H1 (cell line): ENCODE data around the gene CCDC185. TPM values are rescaled to one million over a fixed set of nuclear protein-coding genes. Genes with fewer than 3 reads are reported as not detected.

Source experiments
- CTCF ChIA-PET: fragments of 300-600 bp; sonication (Branson Sonifier 250); formaldehyde crosslinking; loops from one replicate; lab custom pipeline; 2021; ENCODE audit not compliant: partially characterized antibody; lab: Charles Lee
- POLR2A ChIA-PET: fragments of 300-600 bp; sonication (Branson Sonifier 250); formaldehyde crosslinking; loops from one replicate; lab custom pipeline; 2021; ENCODE audit warnings: inconsistent platforms; ENCODE audit not compliant: partially characterized antibody; lab: Charles Lee
- DNase-seq, 2 experiments: peaks; one replicate each; pipeline versions ENCODE4 v3.0.0 to v3.0.0-alpha.2; 2010 to 2022; ENCODE audit warnings: low spot score in 2 of 2, low read depth in 1 of 2, mixed read lengths in 1 of 2
- FAIRE-seq: peaks from 2 replicates; lab custom pipeline; 2011; peaks lifted over from hg19 to GRCh38; lab: Jason Lieb, UNC
- H2AFZ ChIP-seq: 2 replicates; pipeline ENCODE4 v1.8.1; 2012; ENCODE audit warnings: low read length, inconsistent platforms
- H2AK5ac ChIP-seq: 2 replicates; pipeline ENCODE4 v1.6.1; 2013; ENCODE audit warnings: low read depth, low read length
- H2BK120ac ChIP-seq: replicated peaks from 2 replicates; pipeline ENCODE3; 2013; ENCODE audit warnings: low read depth, low read length, inconsistent platforms
- H2BK12ac ChIP-seq: 2 replicates; pipeline ENCODE4 v1.6.1; 2013; ENCODE audit warnings: low read depth, low read length
- H2BK15ac ChIP-seq: 2 replicates; pipeline ENCODE4 v1.6.1; 2013; ENCODE audit warnings: low read length
- H2BK20ac ChIP-seq: 2 replicates; pipeline ENCODE4 v1.6.1; 2013; ENCODE audit warnings: low read length
- H2BK5ac ChIP-seq: 2 replicates; pipeline ENCODE4 v1.6.1; 2013; ENCODE audit warnings: low read depth, low read length
- H3K14ac ChIP-seq: 2 replicates; pipeline ENCODE4 v1.6.1; 2013; ENCODE audit warnings: inconsistent platforms; ENCODE audit not compliant: insufficient read length
- H3K18ac ChIP-seq: 2 replicates; pipeline ENCODE4 v1.6.1; 2013; ENCODE audit warnings: low read length; ENCODE audit errors: extremely low read depth
- H3K23ac ChIP-seq: 2 replicates; pipeline ENCODE4 v1.6.1; 2013; ENCODE audit warnings: inconsistent platforms; ENCODE audit not compliant: insufficient read length
- H3K23me2 ChIP-seq: 2 replicates; pipeline ENCODE4 v1.6.1; 2013; ENCODE audit warnings: low read depth, low read length
- H3K27ac ChIP-seq: 2 replicates; pipeline ENCODE4 v1.6.1; 2011; ENCODE audit warnings: low read depth, low read length, inconsistent platforms
- H3K27me3 ChIP-seq, 4 experiments: replicated peaks in 1 of 4; 1 replicate in 1 of 4; 2 replicates in 3 of 4; pipeline versions ENCODE4 v1.6.1 to v1.8.1; 2011 to 2013; ENCODE audit warnings: low read length in 3 of 4, mild to moderate bottlenecking in 3 of 4, inconsistent platforms in 2 of 4, mixed read lengths in 2 of 4, moderate library complexity in 1 of 4; ENCODE audit not compliant: control insufficient read depth in 3 of 4, insufficient read depth in 3 of 4; ENCODE audit errors: extremely low read depth in 1 of 4
- H3K36me3 ChIP-seq, 4 experiments: 2 replicates each; pipeline versions ENCODE4 v1.6.1 to v1.8.1; 2011 to 2013; ENCODE audit warnings: mild to moderate bottlenecking in 4 of 4, low read length in 3 of 4, moderate library complexity in 2 of 4, control low read depth in 1 of 4, inconsistent platforms in 1 of 4; ENCODE audit not compliant: insufficient read depth in 4 of 4, control insufficient read depth in 2 of 4
- H3K4ac ChIP-seq: replicated peaks from 2 replicates; pipeline ENCODE3; 2013; ENCODE audit warnings: low read length, low read depth, mixed read lengths, inconsistent platforms; ENCODE audit not compliant: insufficient read length
- H3K4me1 ChIP-seq, 4 experiments: replicated peaks in 1 of 4; 1 replicate in 1 of 4; 2 replicates in 3 of 4; pipeline versions ENCODE4 v1.6.1 to v1.8.1; 2011 to 2013; ENCODE audit warnings: low read length in 3 of 4, inconsistent platforms in 2 of 4, mixed read lengths in 1 of 4; ENCODE audit not compliant: insufficient read depth in 4 of 4, control insufficient read depth in 3 of 4
- H3K4me2 ChIP-seq, 2 experiments: 2 replicates each; pipeline versions ENCODE4 v1.6.1 to v1.8.1; 2011 to 2013; ENCODE audit warnings: low read depth in 2 of 2, low read length in 2 of 2, control low read depth in 1 of 2, inconsistent platforms in 1 of 2, mild to moderate bottlenecking in 1 of 2; ENCODE audit not compliant: insufficient read depth in 1 of 2
- H3K4me3 ChIP-seq, 4 experiments: fragments of 200-600, 300-600 bp in 1 of 4; sonication (generic), shearing (Covaris generic), sonication (Bioruptor Twin) in 1 of 4; 2 replicates each; pipeline versions ENCODE4 v1.5.1 to v1.8.1; 2011 to 2016; ENCODE audit warnings: low read length in 4 of 4, low read depth in 3 of 4, control low read depth in 2 of 4, inconsistent platforms in 2 of 4, mild to moderate bottlenecking in 2 of 4, mixed read lengths in 1 of 4, moderate library complexity in 1 of 4; ENCODE audit not compliant: insufficient read depth in 2 of 4; ENCODE audit errors: extremely low read depth in 1 of 4
- H3K56ac ChIP-seq: replicated peaks from 2 replicates; pipeline ENCODE3; 2013; ENCODE audit warnings: low read depth, mild to moderate bottlenecking, mixed read lengths, low read length, inconsistent platforms; ENCODE audit not compliant: insufficient read length
- H3K79me1 ChIP-seq: 2 replicates; pipeline ENCODE4 v1.6.1; 2013; ENCODE audit warnings: low read depth, low read length, control low read depth
- H3K79me2 ChIP-seq, 2 experiments: 2 replicates each; pipeline versions ENCODE4 v1.6.1 to v1.8.1; 2012 to 2013; ENCODE audit warnings: low read length in 2 of 2, mild to moderate bottlenecking in 2 of 2, inconsistent platforms in 1 of 2; ENCODE audit not compliant: insufficient read depth in 2 of 2, control insufficient read depth in 1 of 2
- H3K9ac ChIP-seq, 4 experiments: replicated peaks in 1 of 4; 1 replicate in 1 of 4; 2 replicates in 3 of 4; pipeline versions ENCODE4 v1.6.1 to v1.8.1; 2011 to 2013; ENCODE audit warnings: low read depth in 3 of 4, low read length in 3 of 4, control low read depth in 2 of 4, mild to moderate bottlenecking in 2 of 4, moderate library complexity in 2 of 4, inconsistent platforms in 1 of 4; ENCODE audit errors: extremely low read depth in 1 of 4
- H3K9me3 ChIP-seq, 2 experiments: 2 replicates each; pipeline versions ENCODE4 v1.6.1 to v1.8.1; 2012 to 2013; ENCODE audit warnings: mild to moderate bottlenecking in 2 of 2, moderate library complexity in 2 of 2, control low read depth in 1 of 2, inconsistent platforms in 1 of 2, low read depth in 1 of 2, low read length in 1 of 2, mixed read lengths in 1 of 2; ENCODE audit not compliant: insufficient read depth in 2 of 2
- H4K20me1 ChIP-seq, 2 experiments: replicated peaks in 1 of 2; 2 replicates each; pipeline versions ENCODE3 to v1.8.1; 2011 to 2013; ENCODE audit warnings: inconsistent platforms in 2 of 2, low read length in 2 of 2, mild to moderate bottlenecking in 1 of 2; ENCODE audit not compliant: insufficient read depth in 2 of 2, control insufficient read depth in 1 of 2
- H4K5ac ChIP-seq: 2 replicates; pipeline ENCODE4 v1.6.1; 2013; ENCODE audit warnings: low read length, low read depth, mixed read lengths, inconsistent platforms; ENCODE audit not compliant: insufficient read length
- H4K8ac ChIP-seq: 2 replicates; pipeline ENCODE4 v1.8.0; 2013; ENCODE audit warnings: mild to moderate bottlenecking, moderate library complexity, low read length, inconsistent platforms; ENCODE audit not compliant: insufficient read depth; ENCODE audit errors: extremely low read depth
- H4K91ac ChIP-seq: replicated peaks from 2 replicates; pipeline ENCODE3; 2013; ENCODE audit warnings: low read length, mixed read lengths, inconsistent platforms; ENCODE audit not compliant: insufficient read length
- BACH1 ChIP-seq: IDR thresholded peaks from 2 replicates; pipeline ENCODE4 v1.6.1; 2012; ENCODE audit warnings: low read length, improper control_type of control experiment
- CHD1 ChIP-seq: IDR thresholded peaks from 2 replicates; pipeline ENCODE4 v1.6.1; 2012; ENCODE audit warnings: low read depth, low read length, improper control_type of control experiment
- FOSL1 ChIP-seq: IDR thresholded peaks from 2 replicates; pipeline ENCODE4 v1.6.1; 2011; ENCODE audit warnings: mild to moderate bottlenecking, low read depth, low read length, moderate library complexity; ENCODE audit not compliant: insufficient read depth
- HDAC2 ChIP-seq, 2 experiments: fragments of 300-600 bp in 1 of 2; sonication (generic) in 1 of 2; IDR thresholded peaks; 2 replicates each; pipeline ENCODE4 v1.6.1; 2011 to 2012; ENCODE audit warnings: low read depth in 2 of 2, low read length in 2 of 2, mild to moderate bottlenecking in 2 of 2, moderate library complexity in 2 of 2, borderline replicate concordance in 1 of 2, inconsistent platforms in 1 of 2
- KDM1A ChIP-seq: fragments of 200-600, 300-600 bp; sonication (generic); IDR thresholded peaks from 2 replicates; pipeline ENCODE4 v1.7.1; 2016; ENCODE audit warnings: mild to moderate bottlenecking, low read length, borderline replicate concordance
- RAD21 ChIP-seq, 2 experiments: IDR thresholded peaks in 1 of 2; conservative IDR thresholded peaks in 1 of 2; 2 replicates each; pipeline ENCODE4 v1.6.1; 2011; ENCODE audit warnings: low read depth in 2 of 2, low read length in 2 of 2, improper control_type of control experiment in 1 of 2, inconsistent platforms in 1 of 2, mild to moderate bottlenecking in 1 of 2, moderate library complexity in 1 of 2
- RFX5 ChIP-seq: IDR thresholded peaks from 2 replicates; pipeline ENCODE4 v1.6.1; 2011; ENCODE audit warnings: low read depth, low read length, improper control_type of control experiment, borderline replicate concordance
- SP4 ChIP-seq: IDR thresholded peaks from 2 replicates; pipeline ENCODE4 v1.6.1; 2012; ENCODE audit warnings: low read length, inconsistent platforms
- WGBS, 2 experiments: shearing (Covaris generic) in 1 of 2; methylation state at CpG; one replicate each; pipeline versions ENCODE4 v1.1.6 to v1.1.7; 2013 to 2015; ENCODE audit warnings: low lambda C conversion rate in 2 of 2, mixed read lengths in 2 of 2, inconsistent platforms in 1 of 2, low coverage in 1 of 2, missing lambda C conversion rate in 1 of 2; ENCODE audit not compliant: insufficient replicate concordance in 2 of 2, insufficient coverage in 1 of 2, insufficient read length in 1 of 2; ENCODE audit errors: extremely low coverage in 1 of 2, missing lambda C conversion rate in 1 of 2; 5-methylcytosine and 5-hydroxymethylcytosine counted together
- polyA plus RNA-seq, 7 experiments: library from polyadenylated mRNA; depleted of rRNA in 3 of 7; stranded (reverse) in 5 of 7; unstranded in 2 of 7; fragments of >200 nt in 5 of 7; fragments of 200-250 nt in 2 of 7; gene quantifications; 1 replicate in 5 of 7; 2 replicates in 1 of 7; 4 replicates in 1 of 7; pipeline versions ENCODE4 v1.2.1 to v1.2.3, GENCODE V29; 2011 to 2013; ENCODE audit warnings: missing spikeins in 2 of 7, mixed read lengths in 2 of 7
- total RNA-seq: library from RNA; stranded (reverse); fragmentation: NEBNext Ultra II Directional; extraction: Animal tissue kit (Norgen Biotek cat#: 25700); gene quantifications from 2 replicates; pipeline ENCODE4 v1.2.1, GENCODE V29; 2021

CCDC185 gene
- total and polyA plus RNA-seq, 2 of the 8 experiments (the other 6 are each of a cell fraction or from before 2014, with no cell fraction given) = not detected

DNA sequence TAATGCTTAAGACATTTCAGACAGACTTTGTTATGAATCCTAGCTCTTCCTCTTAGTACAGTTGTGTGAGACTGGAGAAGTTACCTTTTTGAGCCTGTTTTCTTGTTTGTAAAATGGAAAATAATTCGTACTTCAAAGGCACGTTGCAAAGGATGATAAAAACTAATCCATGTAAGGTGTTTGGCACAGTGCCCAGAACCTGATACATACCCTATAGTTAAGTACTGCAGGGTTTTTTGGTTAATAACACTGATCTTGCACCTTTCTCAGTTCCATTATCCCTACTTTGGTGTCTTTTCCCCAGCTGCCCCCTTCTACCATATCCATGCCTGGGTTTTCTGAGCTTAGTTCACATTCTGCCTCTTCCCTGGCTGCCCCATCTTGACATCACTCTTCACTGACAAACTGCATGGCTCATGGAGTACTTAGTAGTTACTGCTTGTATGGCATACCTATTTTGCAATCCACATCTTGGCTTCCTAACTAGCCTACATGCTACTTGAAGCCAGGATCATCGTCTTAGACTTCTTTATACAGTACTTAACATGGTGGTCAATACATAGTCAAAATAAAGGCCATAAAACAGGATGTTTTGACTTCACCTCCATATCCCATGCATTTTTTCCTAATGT lies 10.1 kb downstream of the CCDC185 start:
- H3K23me2 ChIP-seq = no peaks in the 10 kb centered on the region
- no peak for TF ChIP-seq SP4
- no peak for TF ChIP-seq RFX5
- no peak for TF ChIP-seq CHD1
- no peak for TF ChIP-seq RAD21 (IDR thresholded peaks at IDR 0.05 in 1 of 2, conservative IDR thresholded peaks at IDR 0.05 in 1 of 2; ENCODE audit: low read depth in 2 of 2, low read length in 2 of 2)
- no peak for TF ChIP-seq HDAC2 (IDR thresholded peaks at IDR 0.05; ENCODE audit: borderline replicate concordance in 1 of 2, low read depth in 2 of 2, low read length in 2 of 2)
- TF ChIP-seq KDM1A = no peak
- no peak for TF ChIP-seq FOSL1
- TF ChIP-seq BACH1 = no peak
- no peak overlapping the region for H3K18ac ChIP-seq
- H4K8ac ChIP-seq = no peak overlapping the region
- H4K20me1 ChIP-seq = no peaks in the 10 kb centered on the region
- H2AK5ac ChIP-seq = no peak overlapping the region
- no peak overlapping the region for H3K56ac ChIP-seq
- H3K79me1 ChIP-seq = no peaks in the 10 kb centered on the region
- CTCF ChIA-PET = interaction anchor here (0.8 to 1.0 kb wide), 2 partner anchors 11 to 14 kb away, joined by 3 read pairs; no protein-coding TSS in a partner anchor
- no peak overlapping the region for H2AFZ ChIP-seq
- WGBS, 2 experiments = 89% methylated on average over 3 of the region's 3 CpGs; no CpG with 5 or more reads in 1 of the 2 experiments
- H3K4ac ChIP-seq = no peak overlapping the region
- no peak overlapping the region for H2BK120ac ChIP-seq
- no peak overlapping the region for H3K4me3 ChIP-seq
- no peak overlapping the region for H3K9ac ChIP-seq
- H3K9me3 ChIP-seq = no peaks in the 10 kb centered on the region
- POLR2A ChIA-PET = no interaction called here
- H3K36me3 ChIP-seq = no peaks in the 10 kb centered on the region
- no peak overlapping the region for H2BK15ac ChIP-seq
- no peaks in the 10 kb centered on the region for H3K79me2 ChIP-seq
- no peak overlapping the region for H4K5ac ChIP-seq
- H3K27me3 ChIP-seq = no peaks in the 10 kb centered on the region
- no peak overlapping the region for H2BK20ac ChIP-seq
- H3K27ac ChIP-seq = no peak overlapping the region
- no peak overlapping the region for H3K23ac ChIP-seq
- no peak for DNase-seq
- no peak overlapping the region for H3K4me2 ChIP-seq
- H3K14ac ChIP-seq = no peak overlapping the region
- H2BK12ac ChIP-seq = no peak overlapping the region
- no peak for FAIRE-seq
- no peaks in the 10 kb centered on the region for H3K4me1 ChIP-seq
- no peak overlapping the region for H2BK5ac ChIP-seq
- no peak overlapping the region for H4K91ac ChIP-seq
